ENCODE data around the gene RNF14. TPM values are rescaled to one million over a fixed set of nuclear protein-coding genes. Genes with fewer than 3 reads are reported as not detected.

Gene RNF14
- total and polyA plus RNA-seq, 2 donors (not counting 3 experiments of a cell fraction or from before 2014, with no cell fraction given) = 23.5 to 55.9 TPM

- POLR2A ChIA-PET = interaction anchor here (0.6 kb wide), 3 partner anchors 15 to 336 kb away, joined by 3 to 6 read pairs (median 3); no protein-coding TSS in a partner anchor
- intact Hi-C loops (cut with micrococcal nuclease) = loop anchor here (1.0 to 5.0 kb wide), 3 partner anchors 17 to 141 kb away; partner anchors contain the start of gene DELE1
- dilution Hi-C loops (cut with MboI; ENCODE audit: extremely low pct_ligation_motif_present, low sequenced_read_pairs) = no loop called here
- H3K9me1 ChIP-seq (replicated peaks; ENCODE audit: control insufficient read depth, extremely low read depth, insufficient read depth, low read length) = no peaks in the 10 kb centered on the region
- H3K9me3 ChIP-seq (replicated peaks; ENCODE audit: control insufficient read depth, insufficient read depth, low read length) = no peaks in the 10 kb centered on the region
- H3K9ac ChIP-seq (replicated peaks; ENCODE audit: extremely low read depth, insufficient read depth, low read length) = peak overlapping the region; percentile 42
- H3K36me3 ChIP-seq (ENCODE audit: control insufficient read depth in 2 of 2, extremely low read depth in 1 of 2, insufficient read depth in 2 of 2, low read length in 2 of 2) = no peaks in the 10 kb centered on the region
- H2AFZ ChIP-seq (ENCODE audit: low read depth, low read length) = peak overlapping the region; percentile 61
- peak overlapping the region; percentile 73 for H3K27ac ChIP-seq (ENCODE audit: insufficient read depth, low read depth, low read length)
- CTCF ChIA-PET = interaction anchor here (0.9 to 9.7 kb wide), 13 partner anchors 10 to 294 kb away, joined by 3 to 303 read pairs (median 5); partner anchors contain the start of genes DELE1, PCDH1 and RNF14
- peak overlapping the region; percentile 65 for H3K4me2 ChIP-seq (ENCODE audit: insufficient read depth, low read length)
- BruUV-seq (replicated peaks) = TSS peak; percentile 84
- no peaks in the 10 kb centered on the region for H3K79me2 ChIP-seq (ENCODE audit: control insufficient read depth, insufficient read depth, low read length)
- FAIRE-seq (no peak), DNase-seq (ENCODE audit: low read depth, low spot score) (peak; percentile 58)
- H3K4me1 ChIP-seq (ENCODE audit: control insufficient read depth, extremely low read depth, insufficient read depth, low read length) = peaks cover 37% of the 10 kb centered on the region
- TF ChIP-seq POLR2AphosphoS5 (IDR thresholded peaks at IDR 0.05; ENCODE audit: insufficient read depth, low read depth, low read length) (no peak), GATA2 (IDR thresholded peaks at IDR 0.05; ENCODE audit: insufficient read depth, insufficient read length, low read depth, low read length) (no peak), MYC (IDR thresholded peaks at IDR 0.05; ENCODE audit: low read depth, low read length) (no peak), POLR2A (IDR thresholded peaks at IDR 0.05; ENCODE audit: low read depth, low read length) (peak; percentile 15)
- peak overlapping the region in 1 of 3 experiments; percentile 5 for H3K4me3 ChIP-seq (replicated peaks in 1 of 3; ENCODE audit: insufficient read depth in 1 of 3, low read depth in 1 of 3, low read length in 3 of 3)
- no peaks in the 10 kb centered on the region for H4K20me1 ChIP-seq (replicated peaks; ENCODE audit: control insufficient read depth, extremely low read depth, insufficient read depth, low read length)
- no peaks in the 10 kb centered on the region for H3K27me3 ChIP-seq (ENCODE audit: control insufficient read depth in 2 of 2, insufficient read depth in 2 of 2, low read length in 2 of 2)
Measured at GRCh38 chr5:141958546-141959172, 10.2 kb upstream of the RNF14 start.

DNA sequence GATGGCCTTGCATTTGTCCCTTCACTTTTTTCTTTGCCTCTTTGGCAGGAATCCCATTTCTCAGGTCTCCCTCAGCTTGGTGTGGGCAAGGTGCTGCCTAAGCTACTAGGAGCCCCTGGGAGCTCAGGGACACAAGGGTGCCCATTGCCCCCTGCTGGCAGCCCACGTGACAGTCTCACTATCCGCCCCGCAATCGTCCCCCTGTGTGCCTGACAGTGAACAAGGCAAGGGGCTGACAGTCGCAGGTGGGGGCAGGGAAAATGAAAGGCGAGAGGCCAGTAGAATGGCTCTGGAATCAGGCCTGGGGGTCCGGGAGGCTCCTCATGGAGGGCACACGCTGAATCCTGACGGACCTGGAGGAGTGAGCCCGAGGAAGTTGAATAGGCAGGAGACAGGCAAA, 8.9 kb upstream of the RNF14 start:
- no peaks in the 10 kb centered on the region for H3K9me3 ChIP-seq (replicated peaks; ENCODE audit: control insufficient read depth, insufficient read depth, low read length)
- TF ChIP-seq POLR2A (IDR thresholded peaks at IDR 0.05; ENCODE audit: low read depth, low read length) (no peak), GATA2 (IDR thresholded peaks at IDR 0.05; ENCODE audit: insufficient read depth, insufficient read length, low read depth, low read length) (no peak), FOS (IDR thresholded peaks at IDR 0.05; ENCODE audit: borderline replicate concordance, insufficient read depth, low read length) (no peak), MYC (IDR thresholded peaks at IDR 0.05; ENCODE audit: low read depth, low read length) (no peak), EZH2 (IDR thresholded peaks at IDR 0.05; ENCODE audit: borderline replicate concordance, low read depth, low read length, severe bottlenecking) (no peak), MAX (IDR thresholded peaks at IDR 0.05; ENCODE audit: insufficient read depth, insufficient read length) (no peak)
- TF ChIP-seq, protein P1, sequence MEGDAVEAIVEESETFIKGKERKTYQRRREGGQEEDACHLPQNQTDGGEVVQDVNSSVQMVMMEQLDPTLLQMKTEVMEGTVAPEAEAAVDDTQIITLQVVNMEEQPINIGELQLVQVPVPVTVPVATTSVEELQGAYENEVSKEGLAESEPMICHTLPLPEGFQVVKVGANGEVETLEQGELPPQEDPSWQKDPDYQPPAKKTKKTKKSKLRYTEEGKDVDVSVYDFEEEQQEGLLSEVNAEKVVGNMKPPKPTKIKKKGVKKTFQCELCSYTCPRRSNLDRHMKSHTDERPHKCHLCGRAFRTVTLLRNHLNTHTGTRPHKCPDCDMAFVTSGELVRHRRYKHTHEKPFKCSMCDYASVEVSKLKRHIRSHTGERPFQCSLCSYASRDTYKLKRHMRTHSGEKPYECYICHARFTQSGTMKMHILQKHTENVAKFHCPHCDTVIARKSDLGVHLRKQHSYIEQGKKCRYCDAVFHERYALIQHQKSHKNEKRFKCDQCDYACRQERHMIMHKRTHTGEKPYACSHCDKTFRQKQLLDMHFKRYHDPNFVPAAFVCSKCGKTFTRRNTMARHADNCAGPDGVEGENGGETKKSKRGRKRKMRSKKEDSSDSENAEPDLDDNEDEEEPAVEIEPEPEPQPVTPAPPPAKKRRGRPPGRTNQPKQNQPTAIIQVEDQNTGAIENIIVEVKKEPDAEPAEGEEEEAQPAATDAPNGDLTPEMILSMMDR (IDR thresholded peaks at IDR 0.05; ENCODE audit: extremely low read depth in 1 of 2, insufficient read depth in 1 of 2, low read depth in 1 of 2, low read length in 2 of 2) = peak; percentile 41 to 47
- dilution Hi-C loops (cut with MboI; ENCODE audit: extremely low pct_ligation_motif_present, low sequenced_read_pairs) = no loop called here
- no peak overlapping the region for H3K27ac ChIP-seq (ENCODE audit: insufficient read depth, low read depth, low read length)
- POLR2A ChIA-PET = interaction anchor here (0.8 to 1.6 kb wide), 5 partner anchors 9 to 268 kb away, joined by 3 to 6 read pairs (median 3); partner anchors contain the start of genes DELE1 and RNF14
- no peaks in the 10 kb centered on the region for H4K20me1 ChIP-seq (replicated peaks; ENCODE audit: control insufficient read depth, extremely low read depth, insufficient read depth, low read length)
- no peak for DNase-seq (ENCODE audit: low read depth, low spot score)
- H3K4me1 ChIP-seq (ENCODE audit: control insufficient read depth, extremely low read depth, insufficient read depth, low read length) = peaks cover 31% of the 10 kb centered on the region
- no peak overlapping the region for H3K4me2 ChIP-seq (ENCODE audit: insufficient read depth, low read length)
- peak; percentile 64 for FAIRE-seq
- BruUV-seq (replicated peaks) = no TSS peak
- H2AFZ ChIP-seq (ENCODE audit: low read depth, low read length) = no peak overlapping the region
- H3K9me1 ChIP-seq (replicated peaks; ENCODE audit: control insufficient read depth, extremely low read depth, insufficient read depth, low read length) = no peaks in the 10 kb centered on the region
- intact Hi-C loops (cut with micrococcal nuclease) = loop anchor here (1.0 kb wide), 6 partner anchors 71 to 268 kb away; no protein-coding TSS in a partner anchor
- H3K9ac ChIP-seq (replicated peaks; ENCODE audit: extremely low read depth, insufficient read depth, low read length) = no peak overlapping the region
- H3K27me3 ChIP-seq (ENCODE audit: control insufficient read depth in 2 of 2, insufficient read depth in 2 of 2, low read length in 2 of 2) = no peaks in the 10 kb centered on the region
- H3K79me2 ChIP-seq (ENCODE audit: control insufficient read depth, insufficient read depth, low read length) = no peaks in the 10 kb centered on the region
- no peak overlapping the region for H3K4me3 ChIP-seq (replicated peaks in 1 of 3; ENCODE audit: insufficient read depth in 1 of 3, low read depth in 1 of 3, low read length in 3 of 3)
- CTCF ChIA-PET = interaction anchor here (0.6 to 9.7 kb wide), 65 partner anchors 9 to 368 kb away, joined by 3 to 303 read pairs (median 6); partner anchors contain the start of genes ARAP3, DELE1, PCDH1 and RNF14
- no peaks in the 10 kb centered on the region for H3K36me3 ChIP-seq (ENCODE audit: control insufficient read depth in 2 of 2, extremely low read depth in 1 of 2, insufficient read depth in 2 of 2, low read length in 2 of 2)

Data from endothelial cell of umbilical vein (primary cell).